Activated naive CD4-positive, alpha-beta T cell treated with anti-CD3 and anti-CD28 coated beads, Interleukin-2, amount 50 U/mL, for 72 hours (primary cell): Measurements from ENCODE around the gene ANKRD50. TPM values are rescaled to one million over a fixed set of nuclear protein-coding genes. Genes with fewer than 3 reads are reported as not detected.
A peak's percentile ranks its signal among the peaks of the same experiment; 100 is the strongest.

ENCODE experiments used
- ATAC-seq, 2 donors: fragments of 150-1000 bp; cut with Tn5 transposase; 2 replicates each; pipeline ENCODE4 v1.10.0; 2021; ENCODE audit warnings: mild to moderate bottlenecking in 2 of 2, moderate library complexity in 2 of 2
- DNase-seq, 2 donors: peaks; one replicate each; pipeline ENCODE4 v3.0.0; 2021 to 2022; ENCODE audit warnings: low spot score in 2 of 2
- H3K27ac Mint-ChIP-seq, 2 donors: one replicate each; pipeline ENCODE4 v1.8.0; 2022; ENCODE audit warnings: mild to moderate bottlenecking in 2 of 2, mixed read lengths in 2 of 2
- H3K36me3 Mint-ChIP-seq, 2 donors: one replicate each; pipeline ENCODE4 v1.8.0; 2022; ENCODE audit warnings: mixed read lengths in 2 of 2
- H3K9me3 Mint-ChIP-seq, 2 donors: one replicate each; pipeline ENCODE4 v1.8.0; 2022; ENCODE audit warnings: mixed read lengths in 2 of 2
- total RNA-seq, 2 donors: library from RNA; stranded (reverse); gene quantifications; one replicate each; pipeline ENCODE4 v1.2.3, GENCODE V29; 2022

Gene ANKRD50
- total RNA-seq, 2 donors from 2014 or later = 0.51 to 2.4 TPM

- Mint-ChIP-seq H3K27ac (peak overlapping the region in 1 of 2 donors; percentile 77), H3K36me3 (no peaks in the 10 kb centered on the region), H3K9me3 (no peaks in the 10 kb centered on the region)
- peak; percentile 10 to 57 for DNase-seq
- ATAC-seq = peak in 1 of 2 donors; percentile 41
These were observed 811 bp downstream of the ANKRD50 start for GRCh38 chr4:124711471-124712371.

DNA sequence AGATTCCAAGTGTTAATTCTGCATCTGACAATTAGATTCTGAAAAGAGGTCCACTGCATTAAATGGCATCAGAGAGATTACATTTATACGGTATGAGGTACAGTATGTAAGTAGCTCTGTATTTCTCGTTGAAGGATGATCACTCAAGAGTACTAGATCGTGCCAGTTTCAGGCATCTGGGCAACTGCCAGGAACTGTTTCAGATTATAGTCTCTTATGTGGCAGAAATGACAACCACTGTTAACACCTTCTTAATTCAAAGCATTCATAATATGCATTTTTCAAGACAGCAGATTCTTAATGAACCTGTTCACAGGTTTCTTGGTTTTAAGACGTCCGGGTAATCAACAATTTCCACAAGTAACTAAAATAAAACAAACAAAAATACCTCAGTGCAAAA lies 1.6 kb downstream of the ANKRD50 start:
- DNase-seq = no peak
- no peak for ATAC-seq
- no peak overlapping the region for H3K27ac Mint-ChIP-seq
- no peaks in the 10 kb centered on the region for H3K9me3 Mint-ChIP-seq
- no peaks in the 10 kb centered on the region for H3K36me3 Mint-ChIP-seq

DNA sequence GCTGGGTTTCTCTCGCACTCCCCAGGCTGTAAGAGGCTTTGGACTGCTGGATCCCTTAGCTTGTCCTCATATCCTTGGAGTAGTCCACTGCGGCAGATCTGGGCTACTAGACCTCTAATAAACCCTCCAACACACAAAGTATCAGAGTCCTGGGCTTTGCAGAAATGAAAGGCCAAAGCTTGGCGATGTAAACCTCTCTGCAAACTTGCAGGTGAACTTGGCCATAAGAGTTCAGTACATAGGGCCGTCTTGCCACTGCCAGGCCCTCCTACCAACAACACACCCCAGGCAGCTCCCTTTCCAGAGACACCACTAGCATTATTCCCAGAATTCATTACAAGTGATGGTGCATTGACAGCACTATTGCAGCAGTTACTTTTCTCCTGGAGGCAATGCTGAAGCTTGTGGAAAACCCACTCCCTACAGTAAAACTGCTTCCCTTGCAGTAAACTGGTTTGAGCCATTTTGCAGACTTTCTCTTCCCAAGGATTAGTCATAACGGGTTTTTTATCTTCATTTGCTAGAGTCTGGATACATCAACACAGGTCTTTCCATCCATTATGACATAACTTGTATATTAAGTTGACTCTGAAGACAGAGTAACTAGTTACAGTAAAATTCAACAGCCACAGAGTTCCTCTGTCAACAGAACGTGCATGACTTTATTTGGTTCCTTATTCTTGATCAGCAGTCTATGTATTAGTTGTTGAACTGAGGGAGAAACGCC lies 2.4 kb downstream of the ANKRD50 start:
- Mint-ChIP-seq H3K27ac (no peak overlapping the region), H3K36me3 (no peaks in the 10 kb centered on the region), H3K9me3 (no peaks in the 10 kb centered on the region)
- DNase-seq (no peak), ATAC-seq (no peak)

GRCh38 chr4:124708517-124709300 lies 3.8 kb downstream of the ANKRD50 start:
- ATAC-seq = no peak
- Mint-ChIP-seq H3K9me3 (no peaks in the 10 kb centered on the region), H3K36me3 (no peaks in the 10 kb centered on the region), H3K27ac (no peak overlapping the region)
- DNase-seq = no peak

DNA sequence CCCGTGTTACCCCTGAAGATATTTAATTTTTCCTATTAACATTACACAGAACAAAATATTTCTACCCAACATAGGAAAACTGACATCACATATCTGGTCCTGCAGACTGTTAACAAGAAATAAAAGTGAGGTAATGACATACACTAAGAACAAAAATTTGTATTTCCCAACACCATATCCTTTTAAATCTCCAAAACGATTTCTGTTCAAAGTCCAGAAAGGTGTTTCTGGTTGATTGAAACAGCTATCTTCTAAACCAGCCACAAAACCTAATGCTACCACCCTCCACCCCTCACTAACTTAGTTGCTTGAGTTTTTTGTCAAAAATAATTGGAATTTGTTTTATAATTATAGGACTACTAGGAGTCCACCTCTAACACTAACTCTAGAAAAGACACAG lies 7.1 kb downstream of the ANKRD50 start:
- Mint-ChIP-seq H3K27ac (no peak overlapping the region), H3K36me3 (no peaks in the 10 kb centered on the region), H3K9me3 (no peaks in the 10 kb centered on the region)
- DNase-seq = no peak
- no peak for ATAC-seq

DNA sequence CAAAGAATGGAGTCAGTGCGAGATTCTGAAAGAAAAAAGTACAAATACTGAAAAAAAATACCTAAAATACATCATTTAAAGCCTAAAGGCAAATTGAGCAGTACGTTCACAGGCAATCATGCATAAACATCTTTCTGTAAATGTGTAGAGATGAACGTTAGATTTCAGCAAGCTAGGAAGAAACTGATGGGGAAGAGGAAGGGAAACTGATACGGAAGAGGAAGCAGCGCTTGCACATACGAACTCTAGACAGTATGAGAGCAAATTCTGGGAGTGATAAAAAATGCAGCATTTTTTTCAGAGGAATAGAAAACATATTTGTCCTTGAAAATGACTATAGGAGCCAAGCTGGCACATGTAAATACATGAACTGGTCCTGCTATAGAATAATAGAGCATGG lies 9.4 kb downstream of the ANKRD50 start:
- no peak for DNase-seq

DNA sequence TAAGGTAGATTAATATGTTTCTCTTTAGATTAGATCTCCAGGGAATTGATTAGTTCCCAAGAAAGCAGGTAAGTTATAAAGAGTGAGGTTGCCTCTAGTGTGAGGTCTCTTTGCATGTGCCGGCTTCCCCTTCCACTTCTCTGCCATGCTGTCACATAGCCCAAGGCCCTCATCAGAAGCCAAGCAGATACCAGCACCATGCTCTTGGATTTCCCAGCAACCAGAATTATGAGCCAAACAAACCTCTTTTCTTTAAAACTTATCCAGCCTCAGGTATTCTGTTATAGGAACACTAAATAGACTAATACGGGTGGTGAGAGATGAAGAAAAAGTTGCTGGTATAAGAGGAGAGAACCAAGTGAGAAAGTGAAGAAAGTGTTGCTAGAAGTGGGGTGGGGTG lies 15.1 kb downstream of the ANKRD50 start:
- H3K36me3 Mint-ChIP-seq = peaks cover 0 to 15% of the 10 kb centered on the region in 2 donors
- H3K27ac Mint-ChIP-seq = no peak overlapping the region
- ATAC-seq (no peak), DNase-seq (no peak)
- peaks cover 0 to 17% of the 10 kb centered on the region in 2 donors for H3K9me3 Mint-ChIP-seq

More for the DNA sequence above, 9.4 kb downstream of the ANKRD50 start:
- H3K27ac Mint-ChIP-seq = no peak overlapping the region
- no peaks in the 10 kb centered on the region for H3K9me3 Mint-ChIP-seq
- ATAC-seq = no peak
- H3K36me3 Mint-ChIP-seq = peaks cover 0 to under 1% of the 10 kb centered on the region in 2 donors

DNA sequence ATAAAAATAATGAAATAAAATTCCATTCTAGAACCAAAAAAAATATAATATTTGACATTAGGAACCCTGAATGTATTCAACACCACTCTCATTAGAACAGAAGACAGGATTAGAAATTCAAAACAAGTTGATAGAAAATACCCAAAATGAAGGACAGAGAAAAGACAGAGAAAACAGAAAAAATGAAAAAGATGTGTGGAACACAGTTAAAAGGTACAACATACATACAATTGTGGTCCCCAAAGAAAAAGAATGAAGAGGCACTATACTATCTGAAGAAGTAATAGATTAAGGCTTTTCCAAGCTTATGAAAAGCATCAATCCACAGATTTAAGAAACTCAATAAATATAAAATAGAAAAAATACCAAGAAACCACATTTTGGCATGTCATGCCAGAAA lies 16.4 kb downstream of the ANKRD50 start:
- DNase-seq = no peak
- Mint-ChIP-seq H3K27ac (no peak overlapping the region), H3K9me3 (peaks cover 0 to 17% of the 10 kb centered on the region in 2 donors), H3K36me3 (peaks cover 0 to 15% of the 10 kb centered on the region in 2 donors)
- no peak for ATAC-seq

GRCh38 chr4:124694946-124695598 lies 17.5 kb downstream of the ANKRD50 start:
- DNase-seq (no peak), ATAC-seq (no peak)
- Mint-ChIP-seq H3K9me3 (peaks cover 0 to 17% of the 10 kb centered on the region in 2 donors), H3K27ac (no peak overlapping the region), H3K36me3 (peaks cover 0 to 15% of the 10 kb centered on the region in 2 donors)

DNA sequence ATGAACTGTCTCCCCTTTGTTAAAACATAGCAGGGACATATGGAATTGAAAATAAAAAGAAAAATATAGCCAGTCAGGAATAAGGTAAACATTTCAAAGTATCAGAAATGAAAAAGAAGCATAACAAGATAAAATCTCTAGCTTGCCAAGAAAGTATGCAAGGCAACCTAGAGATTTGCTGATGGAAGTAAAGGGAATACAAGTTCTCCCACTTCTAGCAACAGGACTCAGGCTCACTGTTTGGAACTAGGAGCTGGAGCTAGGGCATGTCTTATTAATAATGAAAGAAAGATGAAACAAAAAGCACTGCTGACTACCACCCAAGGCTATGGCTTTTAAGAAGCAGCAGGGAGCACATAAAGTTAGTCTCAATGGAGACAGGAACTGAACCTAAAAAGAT lies 18.2 kb downstream of the ANKRD50 start:
- peak overlapping the region in 1 of 2 donors; percentile 10 for H3K27ac Mint-ChIP-seq
- ATAC-seq = no peak
- peaks cover 0 to 15% of the 10 kb centered on the region in 2 donors for H3K36me3 Mint-ChIP-seq
- H3K9me3 Mint-ChIP-seq = peaks cover 0 to 17% of the 10 kb centered on the region in 2 donors
- no peak for DNase-seq

DNA sequence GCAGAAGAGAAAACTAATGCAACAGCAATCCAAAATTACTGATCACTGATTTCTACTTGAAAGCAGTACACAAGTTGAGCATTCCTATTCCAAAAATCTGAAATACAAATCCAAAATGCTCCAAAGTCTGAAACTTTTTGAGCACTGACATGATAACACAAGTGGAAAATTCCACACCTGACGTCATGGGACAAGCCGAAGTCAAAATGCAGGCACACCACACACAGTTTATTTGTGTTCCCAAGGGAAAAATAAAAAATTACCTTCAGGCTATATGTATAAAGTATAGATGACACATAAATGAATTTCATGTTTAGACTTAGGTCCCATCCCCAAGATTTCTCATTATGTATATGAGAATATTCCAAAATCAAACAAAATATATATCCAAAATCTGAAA lies 20.7 kb downstream of the ANKRD50 start:
- Mint-ChIP-seq H3K27ac (no peak overlapping the region), H3K36me3 (peaks cover 0 to 5% of the 10 kb centered on the region in 2 donors), H3K9me3 (peaks cover 0 to 8% of the 10 kb centered on the region in 2 donors)
- no peak for ATAC-seq
- DNase-seq = no peak

DNA sequence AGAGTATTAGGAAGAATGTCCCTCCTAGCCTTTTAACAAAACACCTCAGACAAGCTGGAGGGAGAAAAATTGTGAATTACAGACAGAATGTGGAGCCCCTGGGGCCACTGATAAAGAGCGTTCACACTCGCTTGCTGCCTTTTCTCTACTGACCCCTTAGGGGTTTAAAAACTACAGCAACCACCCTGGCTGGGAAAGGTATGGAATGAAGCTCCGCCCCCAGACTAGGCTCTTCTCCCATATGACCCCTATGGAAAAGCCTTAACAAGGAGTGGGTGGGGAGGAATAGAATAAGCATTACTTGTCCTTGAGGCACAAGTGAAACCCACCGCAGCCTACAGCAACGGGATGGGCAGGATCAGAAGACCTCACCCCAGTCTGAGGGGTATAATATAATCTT lies 26.3 kb downstream of the ANKRD50 start:
- no peak for ATAC-seq
- no peak for DNase-seq
- Mint-ChIP-seq H3K9me3 (peaks cover 0 to 3% of the 10 kb centered on the region in 2 donors), H3K36me3 (no peaks in the 10 kb centered on the region), H3K27ac (no peak overlapping the region)

GRCh38 chr4:124685851-124686250 lies 26.7 kb downstream of the ANKRD50 start:
- Mint-ChIP-seq H3K27ac (no peak overlapping the region), H3K9me3 (peaks cover 0 to 3% of the 10 kb centered on the region in 2 donors), H3K36me3 (no peaks in the 10 kb centered on the region)
- DNase-seq (no peak), ATAC-seq (no peak)

GRCh38 chr4:124684301-124684700 lies 28.2 kb downstream of the ANKRD50 start:
- no peak for DNase-seq
- peak; percentile 47 to 78 for ATAC-seq
- H3K9me3 Mint-ChIP-seq = peaks cover 0 to 3% of the 10 kb centered on the region in 2 donors
- H3K27ac Mint-ChIP-seq = no peak overlapping the region
- H3K36me3 Mint-ChIP-seq = no peaks in the 10 kb centered on the region

GRCh38 chr4:124682384-124682783 lies 30.1 kb downstream of the ANKRD50 start:
- Mint-ChIP-seq H3K9me3 (peaks cover 0 to 3% of the 10 kb centered on the region in 2 donors), H3K36me3 (no peaks in the 10 kb centered on the region), H3K27ac (no peak overlapping the region)
- ATAC-seq (no peak), DNase-seq (no peak)

DNA sequence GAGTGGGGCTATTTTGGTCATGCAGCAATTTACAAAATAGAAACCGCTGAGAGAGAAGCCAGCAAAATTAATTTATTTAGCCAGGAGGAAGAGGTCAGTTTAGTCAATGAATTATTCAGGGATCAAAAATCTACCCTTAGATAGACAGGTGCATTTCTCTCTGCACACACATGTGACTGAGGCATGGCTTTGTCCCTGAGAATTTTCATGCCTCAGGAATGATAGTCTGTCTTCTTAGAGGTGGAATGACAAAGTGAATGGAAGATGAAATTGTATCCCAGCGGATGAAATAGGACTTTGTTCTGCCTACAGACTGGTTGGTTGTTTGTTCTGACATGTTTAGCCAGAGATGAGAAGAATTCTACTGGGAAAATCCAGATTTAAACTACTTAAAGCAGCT lies 46.0 kb downstream of the ANKRD50 start:
- H3K27ac Mint-ChIP-seq = no peak overlapping the region
- peaks cover 0 to 7% of the 10 kb centered on the region in 2 donors for H3K9me3 Mint-ChIP-seq
- no peak for DNase-seq
- peaks cover 0 to 13% of the 10 kb centered on the region in 2 donors for H3K36me3 Mint-ChIP-seq
- ATAC-seq = no peak
